DOHH2 (cell line): ENCODE measurements around the gene GPR176.

Experiments used
- H3F3A ChIP-seq: fragments of 200-600 bp; sonication (generic), shearing (Covaris generic); 2 replicates; pipeline ENCODE4 v1.6.0; 2016; ENCODE audit warnings: antibody characterized with exemption, mild to moderate bottlenecking; ENCODE audit not compliant: control insufficient read depth, insufficient read depth
- H3K27ac ChIP-seq: fragments of 200-600 bp; sonication (generic); 2 replicates; pipeline ENCODE4 v1.5.1; 2014; ENCODE audit warnings: low read depth, mild to moderate bottlenecking, low read length, moderate library complexity
- H3K27me3 ChIP-seq: fragments of 200-600 bp; sonication (generic); 2 replicates; pipeline ENCODE4 v1.6.1; 2014; ENCODE audit warnings: mild to moderate bottlenecking, low read length, mixed read lengths; ENCODE audit not compliant: control insufficient read depth
- H3K36me3 ChIP-seq: fragments of 200-600 bp; sonication (generic); 2 replicates; pipeline ENCODE4 v1.6.1; 2014; ENCODE audit warnings: mild to moderate bottlenecking, low read length, moderate library complexity, mixed read lengths; ENCODE audit not compliant: control insufficient read depth
- H3K4me1 ChIP-seq: fragments of 200-600 bp; sonication (generic); 2 replicates; pipeline ENCODE4 v1.6.1; 2014; ENCODE audit warnings: mild to moderate bottlenecking, low read length, mixed read lengths; ENCODE audit not compliant: control insufficient read depth
- H3K4me2 ChIP-seq: fragments of 200-600 bp; sonication (generic); 2 replicates; pipeline ENCODE4 v1.6.0; 2014; ENCODE audit warnings: mild to moderate bottlenecking, low read length, moderate library complexity
- H3K4me3 ChIP-seq: fragments of 200-600 bp; sonication (generic); 2 replicates; pipeline ENCODE4 v1.5.1; 2014; ENCODE audit warnings: mild to moderate bottlenecking, low read length, mixed read lengths
- H3K79me2 ChIP-seq: fragments of 200-600 bp; sonication (generic); 2 replicates; pipeline ENCODE4 v1.6.1; 2014; ENCODE audit warnings: mild to moderate bottlenecking, low read length, mixed read lengths; ENCODE audit not compliant: control insufficient read depth
- H3K9me2 ChIP-seq: fragments of 200-600 bp; sonication (generic); replicated peaks from 2 replicates; pipeline ENCODE4 v1.6.1; 2014; ENCODE audit warnings: mild to moderate bottlenecking, low read length, mixed read lengths; ENCODE audit not compliant: control insufficient read depth
- H3K9me3 ChIP-seq: fragments of 200-600 bp; sonication (generic); 2 replicates; pipeline ENCODE4 v1.6.1; 2014; ENCODE audit warnings: antibody characterized with exemption, low read length, mixed read lengths; ENCODE audit not compliant: control insufficient read depth, insufficient read depth
- H4K20me1 ChIP-seq: fragments of 200-600 bp; sonication (generic); 2 replicates; pipeline ENCODE4 v1.6.0; 2014; ENCODE audit warnings: low read depth, mild to moderate bottlenecking, antibody characterized with exemption, low read length, moderate library complexity; ENCODE audit not compliant: control insufficient read depth, insufficient read depth
- EZH2phosphoT487 ChIP-seq: fragments of 200-600 bp; sonication (generic); IDR thresholded peaks from 2 replicates; pipeline ENCODE4 v1.6.1; 2017; ENCODE audit warnings: borderline replicate concordance, mild to moderate bottlenecking, antibody characterized with exemption, low read length, moderate library complexity, mixed read lengths
- TF ChIP-seq, protein P1 (sequence below): fragments of 200-600 bp; sonication (generic); IDR thresholded peaks from one replicate; pipeline ENCODE4 v1.5.1; 2014; ENCODE audit warnings: antibody characterized with exemption, mild to moderate bottlenecking, low read depth, low read length; ENCODE audit not compliant: poor library complexity, severe bottlenecking

Gene GPR176

DNA sequence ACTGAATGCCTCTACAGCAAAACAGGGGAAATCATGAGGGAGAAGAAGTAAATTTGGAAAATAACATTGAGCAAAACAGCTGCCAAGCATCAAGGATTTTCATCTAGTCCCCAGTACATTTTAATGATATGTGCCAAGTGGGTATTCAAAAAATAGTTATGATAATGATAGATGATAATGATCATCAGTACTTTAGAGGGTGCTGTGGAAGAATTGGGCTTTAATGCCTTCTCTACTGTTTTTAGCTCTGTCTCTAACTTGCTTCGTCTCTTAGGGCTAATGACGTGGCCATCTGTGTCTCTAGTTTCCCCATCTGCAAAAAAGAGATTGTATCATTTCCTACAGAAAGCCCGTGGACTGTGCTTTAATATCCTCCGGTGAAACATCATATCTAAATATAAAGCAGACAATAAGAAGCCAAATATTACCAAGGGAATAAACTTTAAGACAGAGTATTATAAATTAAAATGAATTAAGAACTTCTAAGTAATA is 127.2 kb downstream of the GPR176 start:
- Histone ChIP-seq H4K20me1 (no peaks in the 10 kb centered on the region), H3K4me3 (no peak overlapping the region), H3K4me2 (no peak overlapping the region), H3K36me3 (no peaks in the 10 kb centered on the region), H3F3A (no peaks in the 10 kb centered on the region), H3K27ac (no peak overlapping the region), H3K9me3 (no peaks in the 10 kb centered on the region), H3K9me2 (no peaks in the 10 kb centered on the region), H3K4me1 (no peaks in the 10 kb centered on the region), H3K27me3 (peaks cover 12% of the 10 kb centered on the region), H3K79me2 (no peaks in the 10 kb centered on the region)
- TF ChIP-seq, protein P1, sequence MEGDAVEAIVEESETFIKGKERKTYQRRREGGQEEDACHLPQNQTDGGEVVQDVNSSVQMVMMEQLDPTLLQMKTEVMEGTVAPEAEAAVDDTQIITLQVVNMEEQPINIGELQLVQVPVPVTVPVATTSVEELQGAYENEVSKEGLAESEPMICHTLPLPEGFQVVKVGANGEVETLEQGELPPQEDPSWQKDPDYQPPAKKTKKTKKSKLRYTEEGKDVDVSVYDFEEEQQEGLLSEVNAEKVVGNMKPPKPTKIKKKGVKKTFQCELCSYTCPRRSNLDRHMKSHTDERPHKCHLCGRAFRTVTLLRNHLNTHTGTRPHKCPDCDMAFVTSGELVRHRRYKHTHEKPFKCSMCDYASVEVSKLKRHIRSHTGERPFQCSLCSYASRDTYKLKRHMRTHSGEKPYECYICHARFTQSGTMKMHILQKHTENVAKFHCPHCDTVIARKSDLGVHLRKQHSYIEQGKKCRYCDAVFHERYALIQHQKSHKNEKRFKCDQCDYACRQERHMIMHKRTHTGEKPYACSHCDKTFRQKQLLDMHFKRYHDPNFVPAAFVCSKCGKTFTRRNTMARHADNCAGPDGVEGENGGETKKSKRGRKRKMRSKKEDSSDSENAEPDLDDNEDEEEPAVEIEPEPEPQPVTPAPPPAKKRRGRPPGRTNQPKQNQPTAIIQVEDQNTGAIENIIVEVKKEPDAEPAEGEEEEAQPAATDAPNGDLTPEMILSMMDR, result no peak
- TF ChIP-seq EZH2phosphoT487, result no peak

GRCh38 chr15:39792025-39792843 is 127.8 kb downstream of the GPR176 start:
- Histone ChIP-seq H3K27me3 (peaks cover 12% of the 10 kb centered on the region), H3F3A (no peaks in the 10 kb centered on the region), H3K4me3 (no peak overlapping the region), H4K20me1 (no peaks in the 10 kb centered on the region), H3K9me2 (no peaks in the 10 kb centered on the region), H3K36me3 (no peaks in the 10 kb centered on the region), H3K9me3 (no peaks in the 10 kb centered on the region), H3K4me1 (peaks cover 3% of the 10 kb centered on the region; the same call in 1 of the 2 replicates), H3K79me2 (no peaks in the 10 kb centered on the region), H3K27ac (no peak overlapping the region), H3K4me2 (no peak overlapping the region)
- TF ChIP-seq EZH2phosphoT487, result no peak
- TF ChIP-seq, protein P1, result no peak

- Histone ChIP-seq H3K27me3 (peaks cover 7% of the 10 kb centered on the region), H3K27ac (no peak overlapping the region), H3K36me3 (no peaks in the 10 kb centered on the region), H3K9me2 (no peaks in the 10 kb centered on the region), H3K4me3 (no peak overlapping the region), H3K4me2 (no peak overlapping the region), H4K20me1 (no peaks in the 10 kb centered on the region), H3K9me3 (no peaks in the 10 kb centered on the region), H3K79me2 (no peaks in the 10 kb centered on the region), H3F3A (peaks cover 2% of the 10 kb centered on the region; the same call in 1 of the 2 replicates), H3K4me1 (peaks cover 6% of the 10 kb centered on the region; the same call in 1 of the 2 replicates)
- no peak for TF ChIP-seq EZH2phosphoT487
- TF ChIP-seq, protein P1, result no peak
Observed at GRCh38 chr15:39789736-39790135, 130.3 kb downstream of the GPR176 start.
